Adrenal gland (tissue), 12 donors: ENCODE results near the gene LMCD1. TPM values are rescaled to one million over a fixed set of nuclear protein-coding genes. Genes with fewer than 3 reads are reported as not detected.

Experiments
- DNase-seq, 7 donors: peaks; one replicate each; pipeline ENCODE4 v3.0.0-alpha.2; 2019 to 2020
- H3K27ac ChIP-seq, 5 donors: fragments of 200-600 bp; sonication (generic) in 4 of 5; 1 replicate in 3 of 5; 2 replicates in 2 of 5; pipeline versions ENCODE4 v1.5.1 to v1.8.0; 2016 to 2020; ENCODE audit warnings: mild to moderate bottlenecking in 1 of 5
- H3K27me3 ChIP-seq: fragments of 200-600 bp; 2 replicates; pipeline ENCODE4 v1.8.0; 2021
- H3K36me3 ChIP-seq, 2 donors: fragments of 200-600 bp; replicated peaks in 1 of 2; 1 replicate in 1 of 2; 2 replicates in 1 of 2; pipeline versions ENCODE4 v1.5.1 to v1.8.0; 2018 to 2022
- H3K4me1 ChIP-seq, 2 donors: fragments of 200-600 bp; replicated peaks in 1 of 2; 1 replicate in 1 of 2; 2 replicates in 1 of 2; pipeline versions ENCODE4 v1.5.1 to v1.8.0; 2018 to 2021
- H3K4me3 ChIP-seq, 4 donors: fragments of 200-600 bp; sonication (generic) in 3 of 4; one replicate each; pipeline ENCODE4 v1.5.1; 2016 to 2018
- H3K9me3 ChIP-seq, 3 donors: fragments of 200-600 bp; sonication (generic) in 1 of 3; replicated peaks in 1 of 3; 1 replicate in 2 of 3; 2 replicates in 1 of 3; pipeline versions ENCODE4 v1.5.1 to v1.8.0; 2016 to 2021
- CTCF ChIP-seq, 6 experiments: fragments of 450-650 bp in 4 of 6; fragments of 200-600 bp in 2 of 6; sonication (generic) in 1 of 6; IDR thresholded peaks; 1 replicate in 5 of 6; 2 replicates in 1 of 6; pipeline versions ENCODE4 v1.5.1 to v1.8.0; 2016 to 2021; ENCODE audit warnings: antibody characterized with exemption in 6 of 6, mild to moderate bottlenecking in 2 of 6, moderate library complexity in 1 of 6
- POLR2A ChIP-seq, 2 donors: fragments of 450-650 bp; IDR thresholded peaks; one replicate each; pipeline ENCODE4 v1.6.1; 2017; ENCODE audit warnings: antibody characterized with exemption in 2 of 2, mild to moderate bottlenecking in 2 of 2, moderate library complexity in 1 of 2
- WGBS, 4 donors: extraction: QIAGEN DNeasy Blood & Tissue Kit in 2 of 4; methylation state at CpG; one replicate each; pipeline versions ENCODE4 v1.1.5 to v1.1.7; 2013 to 2017; 5-methylcytosine and 5-hydroxymethylcytosine counted together
- intact Hi-C, 2 donors: fragments of 100-400 bp; cut with DNase I; formaldehyde crosslinking; loops; one replicate each; pipeline versions ENCODE4 v1.14.1 to v1.15.0; 2022 to 2023
- polyA plus RNA-seq, 3 donors: library from polyadenylated mRNA; stranded (reverse); fragments of 200-250 nt in 2 of 3; fragments of 350-450 nt in 1 of 3; fragmentation: Illumina TruSeq in 1 of 3; extraction: RNeasy Lipid Tissue Mini Kit (QIAGEN cat#74804) in 1 of 3; gene quantifications; one replicate each; pipeline ENCODE4 v1.2.3, GENCODE V29; 2013 to 2014
- total RNA-seq, 9 donors: library from RNA; depleted of rRNA in 4 of 9; stranded (reverse); fragments of >200 nt in 4 of 9; fragments of 120-200 nt in 1 of 9; fragmentation: NEBNext Ultra II Directional in 1 of 9; extraction: Animal tissue kit (Norgen Biotek cat#: 25700) in 1 of 9; gene quantifications; one replicate each; pipeline versions ENCODE4 v1.1.0 to v1.2.4, GENCODE V29; 2013 to 2023
- donor health status: healthy with polysubstance abuse.
- donor health status: Bipolar disorder and iron deficiency.
- donor health status: DM: yes; HTN: yes; CAD: no.
- donor health status: DM: no; HTN: no; CAD: no.
- donor health status: DM: no; HTN: no; CAD: no.
- donor health status: DM: yes; HTN: yes; CAD: no.

Gene LMCD1
- total and polyA plus RNA-seq, 12 donors, result 4.8 to 26.5 (median 16.1) TPM

- TF ChIP-seq POLR2A (IDR thresholded peaks at IDR 0.05) (no peak), CTCF (IDR thresholded peaks at IDR 0.05) (no peak)
- no peaks in the 10 kb centered on the region for H3K4me1 ChIP-seq
- H3K9me3 ChIP-seq, result no peaks in the 10 kb centered on the region
- DNase-seq, result peak in 1 of 7 donors; percentile 30
- intact Hi-C loops, result no loop called here
- H3K27ac ChIP-seq, result no peak overlapping the region
- no peaks in the 10 kb centered on the region for H3K27me3 ChIP-seq
- WGBS, 4 donors, result 81 to 86% (median 83%) methylated on average over 18 of the region's 18 CpGs
- H3K4me3 ChIP-seq, result no peak overlapping the region
- H3K36me3 ChIP-seq, result no peaks in the 10 kb centered on the region
Measured at GRCh38 chr3:8596321-8597218, 94.9 kb downstream of the LMCD1 start.

GRCh38 chr3:8597219-8597853, 95.7 kb downstream of the LMCD1 start:
- DNase-seq, result peak in 1 of 7 donors; percentile 20
- 79 to 84% (median 83%) methylated on average over 7 of the region's 7 CpGs for WGBS, 4 donors
- Histone ChIP-seq H3K9me3 (no peaks in the 10 kb centered on the region), H3K36me3 (no peaks in the 10 kb centered on the region), H3K27ac (no peak overlapping the region), H3K27me3 (no peaks in the 10 kb centered on the region), H3K4me3 (no peak overlapping the region), H3K4me1 (no peaks in the 10 kb centered on the region)
- no peak for TF ChIP-seq POLR2A (IDR thresholded peaks at IDR 0.05)
- intact Hi-C loops, result no loop called here

GRCh38 chr3:8599146-8599545, 97.5 kb downstream of the LMCD1 start:
- H3K4me1 ChIP-seq, result no peaks in the 10 kb centered on the region
- H3K27me3 ChIP-seq, result no peaks in the 10 kb centered on the region
- no peak overlapping the region for H3K4me3 ChIP-seq
- no peak overlapping the region for H3K27ac ChIP-seq
- WGBS, 4 donors, result 69 to 88% (median 70%) methylated on average over 3 of the region's 3 CpGs
- no peaks in the 10 kb centered on the region for H3K9me3 ChIP-seq
- peak in 1 of 7 donors; percentile 17 for DNase-seq
- H3K36me3 ChIP-seq, result no peaks in the 10 kb centered on the region
- intact Hi-C loops, result no loop called here
- TF ChIP-seq POLR2A (IDR thresholded peaks at IDR 0.05) (no peak), CTCF (IDR thresholded peaks at IDR 0.05) (no peak)

- no peak for DNase-seq
- Histone ChIP-seq H3K36me3 (no peaks in the 10 kb centered on the region), H3K27me3 (no peaks in the 10 kb centered on the region), H3K4me1 (no peaks in the 10 kb centered on the region), H3K27ac (no peak overlapping the region), H3K4me3 (no peak overlapping the region), H3K9me3 (no peaks in the 10 kb centered on the region)
- TF ChIP-seq POLR2A (IDR thresholded peaks at IDR 0.05) (no peak), CTCF (IDR thresholded peaks at IDR 0.05) (no peak)
- intact Hi-C loops, result no loop called here
Measured at GRCh38 chr3:8600457-8600856, 98.8 kb downstream of the LMCD1 start.
